Stimulated activated CD4-positive, alpha-beta T cell treated with anti-CD3 and anti-CD28 coated beads, TNF-alpha, amount 100 ng/mL, for 48 hours (primary cell): Measurements from ENCODE around the gene CXCL12.

Source experiments
- DNase-seq, 3 donors: peaks; one replicate each; pipeline ENCODE4 v3.0.0-alpha.2; 2020; ENCODE audit warnings: low read depth in 3 of 3

CXCL12 gene

GRCh38 chr10:44385696-44386441 lies 972 bp upstream of the CXCL12 start:
- DNase-seq = no peak

- DNase-seq = no peak
These were observed 284 bp downstream of the CXCL12 start for GRCh38 chr10:44384601-44385025.

- DNase-seq = no peak
These were observed 922 bp downstream of the CXCL12 start for GRCh38 chr10:44383749-44384600.

- DNase-seq = no peak
These were observed 1.7 kb downstream of the CXCL12 start for GRCh38 chr10:44382981-44383748.

- no peak for DNase-seq
These were observed 2.6 kb downstream of the CXCL12 start for GRCh38 chr10:44382131-44382858.

- no peak for DNase-seq
These were observed 3.9 kb downstream of the CXCL12 start for GRCh38 chr10:44380829-44381600.

GRCh38 chr10:44379907-44380306 lies 5.0 kb downstream of the CXCL12 start:
- DNase-seq = no peak

GRCh38 chr10:44378626-44379025 lies 6.3 kb downstream of the CXCL12 start:
- no peak for DNase-seq

GRCh38 chr10:44377651-44378310 lies 7.1 kb downstream of the CXCL12 start:
- DNase-seq = no peak

GRCh38 chr10:44376472-44377099 lies 8.3 kb downstream of the CXCL12 start:
- DNase-seq = no peak

GRCh38 chr10:44374155-44374554 lies 10.7 kb downstream of the CXCL12 start:
- DNase-seq = no peak

- no peak for DNase-seq
These were observed 11.4 kb downstream of the CXCL12 start for GRCh38 chr10:44373341-44373995.

GRCh38 chr10:44372181-44372580 lies 12.7 kb downstream of the CXCL12 start:
- DNase-seq = no peak

GRCh38 chr10:44370731-44371248 lies 14.1 kb downstream of the CXCL12 start:
- no peak for DNase-seq

- DNase-seq = no peak
These were observed 15.0 kb downstream of the CXCL12 start for GRCh38 chr10:44369854-44370253.

GRCh38 chr10:44369296-44369695 lies 15.6 kb downstream of the CXCL12 start:
- DNase-seq = no peak

GRCh38 chr10:44368637-44369036 lies 16.3 kb downstream of the CXCL12 start:
- DNase-seq = no peak

- DNase-seq = no peak
These were observed 17.8 kb downstream of the CXCL12 start for GRCh38 chr10:44366941-44367630.
